ENCODE measurements around the gene CENATAC. TPM values are rescaled to one million over a fixed set of nuclear protein-coding genes. Genes with fewer than 3 reads are reported as not detected.

The CENATAC gene
- total and polyA plus RNA-seq, 2 experiments from 2014 or later, result 31.7 to 34.5 TPM

DNA sequence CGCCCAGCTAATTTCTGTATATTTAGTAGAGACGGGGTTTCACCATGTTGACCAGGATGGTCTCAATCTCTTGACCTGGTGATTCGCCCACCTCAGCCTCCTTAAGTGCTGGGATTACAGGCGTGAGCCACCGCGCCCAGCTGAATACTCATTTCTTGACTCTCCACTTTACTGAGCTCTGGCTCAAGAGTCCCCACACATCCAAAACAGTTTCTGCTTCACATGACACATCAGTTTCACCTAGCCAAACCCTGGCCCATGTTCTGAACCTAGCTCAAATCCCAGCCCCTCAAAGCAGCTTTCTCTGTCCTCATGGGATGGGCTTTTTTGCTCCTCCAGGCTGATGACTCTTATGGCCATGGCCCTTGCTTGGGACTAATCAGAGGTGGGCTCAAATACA lies 49.3 kb downstream of the CENATAC start (continued):
- TF ChIP-seq, protein P1, sequence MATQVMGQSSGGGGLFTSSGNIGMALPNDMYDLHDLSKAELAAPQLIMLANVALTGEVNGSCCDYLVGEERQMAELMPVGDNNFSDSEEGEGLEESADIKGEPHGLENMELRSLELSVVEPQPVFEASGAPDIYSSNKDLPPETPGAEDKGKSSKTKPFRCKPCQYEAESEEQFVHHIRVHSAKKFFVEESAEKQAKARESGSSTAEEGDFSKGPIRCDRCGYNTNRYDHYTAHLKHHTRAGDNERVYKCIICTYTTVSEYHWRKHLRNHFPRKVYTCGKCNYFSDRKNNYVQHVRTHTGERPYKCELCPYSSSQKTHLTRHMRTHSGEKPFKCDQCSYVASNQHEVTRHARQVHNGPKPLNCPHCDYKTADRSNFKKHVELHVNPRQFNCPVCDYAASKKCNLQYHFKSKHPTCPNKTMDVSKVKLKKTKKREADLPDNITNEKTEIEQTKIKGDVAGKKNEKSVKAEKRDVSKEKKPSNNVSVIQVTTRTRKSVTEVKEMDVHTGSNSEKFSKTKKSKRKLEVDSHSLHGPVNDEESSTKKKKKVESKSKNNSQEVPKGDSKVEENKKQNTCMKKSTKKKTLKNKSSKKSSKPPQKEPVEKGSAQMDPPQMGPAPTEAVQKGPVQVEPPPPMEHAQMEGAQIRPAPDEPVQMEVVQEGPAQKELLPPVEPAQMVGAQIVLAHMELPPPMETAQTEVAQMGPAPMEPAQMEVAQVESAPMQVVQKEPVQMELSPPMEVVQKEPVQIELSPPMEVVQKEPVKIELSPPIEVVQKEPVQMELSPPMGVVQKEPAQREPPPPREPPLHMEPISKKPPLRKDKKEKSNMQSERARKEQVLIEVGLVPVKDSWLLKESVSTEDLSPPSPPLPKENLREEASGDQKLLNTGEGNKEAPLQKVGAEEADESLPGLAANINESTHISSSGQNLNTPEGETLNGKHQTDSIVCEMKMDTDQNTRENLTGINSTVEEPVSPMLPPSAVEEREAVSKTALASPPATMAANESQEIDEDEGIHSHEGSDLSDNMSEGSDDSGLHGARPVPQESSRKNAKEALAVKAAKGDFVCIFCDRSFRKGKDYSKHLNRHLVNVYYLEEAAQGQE (IDR thresholded peaks at IDR 0.05; ENCODE audit: unreplicated experiment), result no peak
- TF ChIP-seq POLR2AphosphoS5 (IDR thresholded peaks at IDR 0.05; ENCODE audit: low read depth) (no peak), JUNB (IDR thresholded peaks at IDR 0.05; ENCODE audit: unreplicated experiment) (no peak)
- TF ChIP-seq, protein P2, sequence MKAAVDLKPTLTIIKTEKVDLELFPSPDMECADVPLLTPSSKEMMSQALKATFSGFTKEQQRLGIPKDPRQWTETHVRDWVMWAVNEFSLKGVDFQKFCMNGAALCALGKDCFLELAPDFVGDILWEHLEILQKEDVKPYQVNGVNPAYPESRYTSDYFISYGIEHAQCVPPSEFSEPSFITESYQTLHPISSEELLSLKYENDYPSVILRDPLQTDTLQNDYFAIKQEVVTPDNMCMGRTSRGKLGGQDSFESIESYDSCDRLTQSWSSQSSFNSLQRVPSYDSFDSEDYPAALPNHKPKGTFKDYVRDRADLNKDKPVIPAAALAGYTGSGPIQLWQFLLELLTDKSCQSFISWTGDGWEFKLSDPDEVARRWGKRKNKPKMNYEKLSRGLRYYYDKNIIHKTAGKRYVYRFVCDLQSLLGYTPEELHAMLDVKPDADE (IDR thresholded peaks at IDR 0.05), result no peak

DNA sequence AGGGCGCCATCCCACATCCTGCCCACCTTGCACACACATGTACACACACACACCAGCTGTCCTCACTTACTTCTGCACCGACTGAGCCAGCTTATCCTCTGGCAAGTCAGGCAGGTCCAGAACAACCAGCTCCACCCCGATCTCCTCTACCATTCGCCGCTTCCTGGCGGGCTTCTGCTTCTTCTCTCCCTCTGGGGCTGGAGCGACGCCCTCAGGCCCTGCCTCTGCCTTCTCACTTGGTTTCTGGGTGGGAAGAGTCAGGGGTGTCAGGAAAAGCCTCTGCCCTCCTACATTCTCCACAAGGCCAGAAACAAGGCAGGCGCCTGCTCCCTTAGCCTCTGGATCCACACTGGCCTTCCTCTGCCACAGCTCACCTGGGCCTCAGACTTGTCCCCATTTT lies 50.7 kb downstream of the CENATAC start:
- Histone ChIP-seq H3F3A (replicated peaks; ENCODE audit: low read depth) (peaks cover 6% of the 10 kb centered on the region; the same call in 1 of the 2 replicates), H3K4me2 (no peak overlapping the region), H2AFZ (no peak overlapping the region), H3K36me3 (ENCODE audit: insufficient read depth) (peaks cover 47% of the 10 kb centered on the region), H3K27me3 (ENCODE audit: insufficient read depth) (no peaks in the 10 kb centered on the region), H3K9me2 (ENCODE audit: insufficient read depth) (no peaks in the 10 kb centered on the region), H3K27ac (ENCODE audit: low read depth) (no peak overlapping the region), H3K4me1 (ENCODE audit: insufficient read depth) (peaks cover 13% of the 10 kb centered on the region), H4K20me1 (replicated peaks; ENCODE audit: insufficient read depth) (peaks cover 13% of the 10 kb centered on the region), H3K4me3 (no peak overlapping the region), H3K79me2 (replicated peaks; ENCODE audit: insufficient read depth) (peaks cover 8% of the 10 kb centered on the region)
- no peak overlapping the region for H3K4me3 Mint-ChIP-seq
- H3K27ac Mint-ChIP-seq, result no peak overlapping the region
- peaks cover 13% of the 10 kb centered on the region for H3K27me3 Mint-ChIP-seq (ENCODE audit: insufficient read depth, low read depth, poor library complexity)
- H3K36me3 Mint-ChIP-seq (ENCODE audit: low read depth), result peaks cover 93% of the 10 kb centered on the region
- H3K4me1 Mint-ChIP-seq, result peaks cover 15% of the 10 kb centered on the region
- no peak for DNase-seq (ENCODE audit: low spot score)
- ATAC-seq, result no peak
- H3K9me3 Mint-ChIP-seq, result no peaks in the 10 kb centered on the region
- TF ChIP-seq ZNF331 (CRISPR knock-in tag; IDR thresholded peaks at IDR 0.05; ENCODE audit: low read depth), result no peak
- TF ChIP-seq EZH2phosphoT487 (IDR thresholded peaks at IDR 0.05; ENCODE audit: unreplicated experiment), result no peak
- no peak for TF ChIP-seq ZNF114 (CRISPR knock-in tag; IDR thresholded peaks at IDR 0.05)
- TF ChIP-seq, protein P2 (IDR thresholded peaks at IDR 0.05), result no peak
- TF ChIP-seq NANOG (IDR thresholded peaks at IDR 0.05; ENCODE audit: borderline replicate concordance), result no peak
- TF ChIP-seq, protein P3, sequence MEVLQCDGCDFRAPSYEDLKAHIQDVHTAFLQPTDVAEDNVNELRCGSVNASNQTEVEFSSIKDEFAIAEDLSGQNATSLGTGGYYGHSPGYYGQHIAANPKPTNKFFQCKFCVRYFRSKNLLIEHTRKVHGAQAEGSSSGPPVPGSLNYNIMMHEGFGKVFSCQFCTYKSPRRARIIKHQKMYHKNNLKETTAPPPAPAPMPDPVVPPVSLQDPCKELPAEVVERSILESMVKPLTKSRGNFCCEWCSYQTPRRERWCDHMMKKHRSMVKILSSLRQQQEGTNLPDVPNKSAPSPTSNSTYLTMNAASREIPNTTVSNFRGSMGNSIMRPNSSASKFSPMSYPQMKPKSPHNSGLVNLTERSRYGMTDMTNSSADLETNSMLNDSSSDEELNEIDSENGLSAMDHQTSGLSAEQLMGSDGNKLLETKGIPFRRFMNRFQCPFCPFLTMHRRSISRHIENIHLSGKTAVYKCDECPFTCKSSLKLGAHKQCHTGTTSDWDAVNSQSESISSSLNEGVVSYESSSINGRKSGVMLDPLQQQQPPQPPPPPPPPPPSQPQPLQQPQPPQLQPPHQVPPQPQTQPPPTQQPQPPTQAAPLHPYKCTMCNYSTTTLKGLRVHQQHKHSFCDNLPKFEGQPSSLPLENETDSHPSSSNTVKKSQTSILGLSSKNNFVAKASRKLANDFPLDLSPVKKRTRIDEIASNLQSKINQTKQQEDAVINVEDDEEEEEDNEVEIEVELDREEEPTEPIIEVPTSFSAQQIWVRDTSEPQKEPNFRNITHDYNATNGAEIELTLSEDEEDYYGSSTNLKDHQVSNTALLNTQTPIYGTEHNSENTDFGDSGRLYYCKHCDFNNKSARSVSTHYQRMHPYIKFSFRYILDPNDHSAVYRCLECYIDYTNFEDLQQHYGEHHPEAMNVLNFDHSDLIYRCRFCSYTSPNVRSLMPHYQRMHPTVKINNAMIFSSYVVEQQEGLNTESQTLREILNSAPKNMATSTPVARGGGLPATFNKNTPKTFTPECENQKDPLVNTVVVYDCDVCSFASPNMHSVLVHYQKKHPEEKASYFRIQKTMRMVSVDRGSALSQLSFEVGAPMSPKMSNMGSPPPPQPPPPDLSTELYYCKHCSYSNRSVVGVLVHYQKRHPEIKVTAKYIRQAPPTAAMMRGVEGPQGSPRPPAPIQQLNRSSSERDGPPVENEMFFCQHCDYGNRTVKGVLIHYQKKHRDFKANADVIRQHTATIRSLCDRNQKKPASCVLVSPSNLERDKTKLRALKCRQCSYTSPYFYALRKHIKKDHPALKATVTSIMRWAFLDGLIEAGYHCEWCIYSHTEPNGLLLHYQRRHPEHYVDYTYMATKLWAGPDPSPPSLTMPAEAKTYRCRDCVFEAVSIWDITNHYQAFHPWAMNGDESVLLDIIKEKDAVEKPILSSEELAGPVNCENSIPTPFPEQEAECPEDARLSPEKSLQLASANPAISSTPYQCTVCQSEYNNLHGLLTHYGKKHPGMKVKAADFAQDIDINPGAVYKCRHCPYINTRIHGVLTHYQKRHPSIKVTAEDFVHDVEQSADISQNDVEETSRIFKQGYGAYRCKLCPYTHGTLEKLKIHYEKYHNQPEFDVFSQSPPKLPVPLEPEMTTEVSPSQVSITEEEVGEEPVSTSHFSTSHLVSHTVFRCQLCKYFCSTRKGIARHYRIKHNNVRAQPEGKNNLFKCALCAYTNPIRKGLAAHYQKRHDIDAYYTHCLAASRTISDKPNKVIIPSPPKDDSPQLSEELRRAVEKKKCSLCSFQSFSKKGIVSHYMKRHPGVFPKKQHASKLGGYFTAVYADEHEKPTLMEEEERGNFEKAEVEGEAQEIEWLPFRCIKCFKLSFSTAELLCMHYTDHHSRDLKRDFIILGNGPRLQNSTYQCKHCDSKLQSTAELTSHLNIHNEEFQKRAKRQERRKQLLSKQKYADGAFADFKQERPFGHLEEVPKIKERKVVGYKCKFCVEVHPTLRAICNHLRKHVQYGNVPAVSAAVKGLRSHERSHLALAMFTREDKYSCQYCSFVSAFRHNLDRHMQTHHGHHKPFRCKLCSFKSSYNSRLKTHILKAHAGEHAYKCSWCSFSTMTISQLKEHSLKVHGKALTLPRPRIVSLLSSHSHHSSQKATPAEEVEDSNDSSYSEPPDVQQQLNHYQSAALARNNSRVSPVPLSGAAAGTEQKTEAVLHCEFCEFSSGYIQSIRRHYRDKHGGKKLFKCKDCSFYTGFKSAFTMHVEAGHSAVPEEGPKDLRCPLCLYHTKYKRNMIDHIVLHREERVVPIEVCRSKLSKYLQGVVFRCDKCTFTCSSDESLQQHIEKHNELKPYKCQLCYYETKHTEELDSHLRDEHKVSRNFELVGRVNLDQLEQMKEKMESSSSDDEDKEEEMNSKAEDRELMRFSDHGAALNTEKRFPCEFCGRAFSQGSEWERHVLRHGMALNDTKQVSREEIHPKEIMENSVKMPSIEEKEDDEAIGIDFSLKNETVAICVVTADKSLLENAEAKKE (CRISPR knock-in tag; IDR thresholded peaks at IDR 0.05), result no peak
- TF ChIP-seq EZH2 (IDR thresholded peaks at IDR 0.05; ENCODE audit: low read depth, unreplicated experiment), result no peak
- TF ChIP-seq STAT1 (IDR thresholded peaks at IDR 0.05; ENCODE audit: unreplicated experiment), result no peak
- no peak for TF ChIP-seq JUNB (IDR thresholded peaks at IDR 0.05; ENCODE audit: unreplicated experiment)
- no peak for TF ChIP-seq CREB1 (CRISPR knock-in tag; IDR thresholded peaks at IDR 0.05; ENCODE audit: low read depth)

All from GM23338 (cell line).